Measurements from ENCODE around the gene CLTC.

GRCh38 chr17:59616253-59616920 lies 3.3 kb upstream of the CLTC start:
- TF ChIP-seq CTCF (conservative IDR thresholded peaks at IDR 0.05; ENCODE audit: low read length) (no peak), EZH2phosphoT487 (IDR thresholded peaks at IDR 0.05; ENCODE audit: borderline replicate concordance) (no peak)

Data from Loucy (cell line).